Right lobe of liver (tissue), 4 donors: ENCODE measurements around the gene UQCR10.
A peak's percentile ranks its signal among the peaks of the same experiment; 100 is the strongest.

ENCODE experiments used
- CTCF ChIP-seq, 4 donors: fragments of 200-600 bp in 3 of 4; fragments of 450-650 bp in 1 of 4; IDR thresholded peaks; one replicate each; pipeline versions ENCODE4 v1.5.1 to v1.8.0; 2016 to 2022; ENCODE audit warnings: antibody characterized with exemption in 4 of 4, mild to moderate bottlenecking in 2 of 4
- POLR2A ChIP-seq: fragments of 450-650 bp; IDR thresholded peaks from one replicate; pipeline ENCODE4 v1.6.1; 2017; ENCODE audit warnings: antibody characterized with exemption, mild to moderate bottlenecking
- donor health status: DM: no; HTN: no; CAD: no.
- donor health status: DM: no; HTN: no; CAD: no.
- donor health status: DM: no; HTN: yes; CAD: no.

- TF ChIP-seq POLR2A (no peak), CTCF (IDR thresholded peaks at IDR 0.05) (peak; percentile 35 to 47 (median 44))
These were observed 5.0 kb downstream of the UQCR10 start for GRCh38 chr22:29772170-29772641.
